HG02852 (cell line): ENCODE data around the gene BRCA1.
"Not testable (repeated sequence)": the region's sequence is repeated elsewhere in the genome, so short reads cannot be mapped to it uniquely, and the experiment has no call there.

Source experiments
- ATAC-seq: cut with Tn5 transposase; IDR thresholded peaks from one replicate; pipeline ENCODE4 v1.9.1; 2021; ENCODE audit warnings: mild to moderate bottlenecking, moderate library complexity; ENCODE audit not compliant: unreplicated experiment

The BRCA1 gene

DNA sequence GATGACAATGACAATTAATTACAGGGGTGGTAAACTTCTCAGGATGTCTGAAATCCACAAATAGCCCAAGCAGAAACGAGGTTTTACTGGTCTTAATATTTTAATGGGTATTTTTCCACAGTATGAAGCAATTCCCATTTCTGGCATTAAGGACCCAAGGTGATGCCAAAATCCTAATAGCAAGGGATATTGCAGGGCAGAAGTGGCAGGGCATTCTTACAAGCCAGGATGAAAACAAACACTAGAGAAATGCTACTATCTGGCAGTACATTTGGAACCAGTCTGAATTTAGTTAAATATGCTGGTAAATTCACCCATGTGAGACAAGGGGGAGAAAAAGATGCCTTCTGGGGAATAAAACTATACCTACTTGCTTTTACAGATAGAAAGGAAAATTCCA lies 54.9 kb downstream of the BRCA1 start:
- no peak for ATAC-seq

DNA sequence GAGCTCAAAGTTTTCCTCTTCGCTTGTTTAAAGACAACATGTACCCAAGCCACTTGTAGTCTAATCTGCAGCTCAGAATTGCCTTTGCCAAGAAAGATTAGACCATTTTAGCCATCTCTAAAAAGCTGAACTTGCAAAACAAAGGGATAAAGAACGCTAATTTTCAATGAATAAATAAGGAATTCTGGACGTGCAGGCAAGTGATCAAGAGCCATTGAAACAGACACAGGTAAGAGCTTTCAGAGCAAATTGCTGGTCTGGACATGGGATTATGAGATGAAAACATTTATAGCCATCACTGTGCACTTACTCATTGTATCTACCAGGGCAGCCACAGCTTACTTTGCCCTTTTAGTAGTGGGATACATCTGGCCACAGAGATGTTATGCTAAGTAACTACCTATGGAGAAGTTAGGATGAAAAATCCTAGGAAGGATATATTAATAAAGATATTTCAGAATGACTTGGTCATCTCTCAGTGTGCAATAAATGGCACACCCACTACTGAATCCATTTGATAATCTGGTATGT lies 55.7 kb downstream of the BRCA1 start:
- ATAC-seq, result no peak

DNA sequence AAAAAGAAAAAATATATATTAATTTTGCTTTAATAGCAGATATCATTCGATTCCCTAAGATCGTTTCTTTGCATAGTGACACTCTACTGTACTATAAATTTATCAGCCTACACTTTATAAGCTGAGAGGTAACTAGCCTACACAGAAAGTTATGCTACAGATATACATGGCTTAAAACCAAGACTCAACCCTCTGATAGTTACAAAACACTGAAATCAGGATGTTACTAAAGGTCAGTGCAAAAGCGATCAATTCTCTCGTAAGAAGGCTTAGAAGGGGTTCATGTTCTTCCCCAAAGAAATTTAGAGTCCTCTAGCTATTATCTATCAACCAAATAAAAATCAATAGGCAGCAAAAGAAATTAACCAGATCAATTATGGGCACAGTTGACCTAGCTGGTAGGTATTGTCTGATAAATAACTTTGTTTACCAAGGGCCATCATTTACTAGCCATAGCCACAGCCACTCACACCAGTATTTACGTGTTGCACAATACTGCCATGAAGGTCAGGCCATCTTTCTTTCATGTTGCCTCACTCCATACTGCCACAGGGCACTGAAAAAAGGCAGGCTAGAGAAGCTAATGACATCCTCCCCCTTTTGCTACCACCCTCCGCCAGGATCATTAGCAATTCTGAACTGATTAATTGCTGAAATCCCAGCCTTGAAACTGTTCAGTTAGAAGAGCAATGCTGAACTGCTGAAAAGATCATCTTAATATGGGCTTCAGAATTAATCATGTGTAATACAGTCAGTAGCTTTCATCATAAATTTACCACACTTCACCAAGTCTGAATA lies 56.4 kb downstream of the BRCA1 start:
- no peak for ATAC-seq

GRCh38 chr17:43062984-43063638 lies 62.1 kb downstream of the BRCA1 start:
- ATAC-seq, result no peak

DNA sequence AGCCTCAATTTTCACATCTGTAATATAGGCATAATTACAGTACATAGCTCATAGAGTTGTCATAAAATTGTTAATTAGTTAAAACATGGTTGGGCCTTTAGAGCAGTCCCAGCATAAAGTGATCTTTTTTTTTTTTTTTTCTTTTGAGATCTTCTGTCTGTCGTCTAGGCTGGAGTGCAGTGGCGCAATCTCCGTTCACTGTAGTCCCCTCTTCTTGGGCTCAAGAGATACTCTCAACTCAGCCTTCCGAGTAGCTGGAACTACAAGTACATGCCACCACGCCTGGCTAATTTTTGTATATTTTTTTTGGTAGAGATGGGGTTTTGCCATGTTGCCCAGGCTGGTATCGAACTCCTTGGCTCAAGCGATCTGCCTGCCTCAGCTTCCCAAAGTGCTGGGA lies 69.1 kb downstream of the BRCA1 start:
- no peak for ATAC-seq

GRCh38 chr17:43053008-43053407 lies 72.2 kb downstream of the BRCA1 start:
- not testable (repeated sequence) for ATAC-seq

GRCh38 chr17:43051969-43052368 lies 73.2 kb downstream of the BRCA1 start:
- ATAC-seq, result no peak

GRCh38 chr17:43044024-43044423 lies 81.1 kb downstream of the BRCA1 start:
- no peak for ATAC-seq

DNA sequence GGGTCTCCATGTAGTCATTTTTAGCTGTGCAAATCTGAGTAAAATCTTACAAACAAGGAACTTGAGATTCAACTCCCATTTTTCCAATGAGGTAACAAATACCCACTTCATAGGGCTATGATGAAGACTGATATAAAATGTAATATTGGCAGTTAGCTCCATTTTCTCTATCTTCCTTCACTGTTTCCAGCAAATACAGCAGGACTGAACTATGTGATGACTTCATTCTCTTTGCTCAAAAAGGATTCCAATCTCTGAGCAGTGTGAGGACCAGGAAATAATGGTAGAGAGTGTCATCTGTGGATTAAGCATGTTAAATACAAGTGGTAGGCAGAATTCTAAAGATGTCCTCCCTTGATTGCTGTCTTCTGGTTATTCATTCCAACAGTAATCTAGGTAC lies 81.9 kb downstream of the BRCA1 start:
- ATAC-seq, result no peak

- no peak for ATAC-seq
These were observed 83.0 kb downstream of the BRCA1 start for GRCh38 chr17:43042025-43042628.

DNA sequence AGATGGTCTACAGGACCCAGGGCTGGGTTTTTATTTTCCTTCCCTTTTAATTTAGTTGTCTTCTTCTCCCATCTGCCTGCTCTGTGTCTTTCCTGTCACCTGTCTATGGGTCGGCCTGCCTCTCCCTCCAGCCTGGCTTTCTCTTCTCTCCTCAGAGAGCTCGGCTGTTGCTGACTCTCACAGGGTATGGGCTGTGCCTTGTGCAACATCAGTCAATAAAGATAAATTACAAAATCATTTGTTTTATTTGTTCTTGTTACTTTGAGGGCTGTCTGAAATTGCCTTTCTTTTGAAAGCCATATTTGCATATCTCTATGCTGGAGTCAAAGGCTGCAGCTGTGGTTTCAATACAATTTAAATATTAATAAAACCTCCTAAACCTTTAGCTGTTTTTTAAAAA lies 84.5 kb downstream of the BRCA1 start:
- ATAC-seq, result no peak

- ATAC-seq, result no peak
These were observed 85.5 kb downstream of the BRCA1 start for GRCh38 chr17:43039646-43040045.

- no peak for ATAC-seq
These were observed 90.3 kb downstream of the BRCA1 start for GRCh38 chr17:43034894-43035293.

GRCh38 chr17:43033948-43034881 lies 90.9 kb downstream of the BRCA1 start:
- ATAC-seq, result no peak

GRCh38 chr17:43031666-43032065 lies 93.5 kb downstream of the BRCA1 start:
- ATAC-seq, result no peak

GRCh38 chr17:43030137-43030767 lies 94.9 kb downstream of the BRCA1 start:
- no peak for ATAC-seq

GRCh38 chr17:43028221-43028861 lies 96.8 kb downstream of the BRCA1 start:
- ATAC-seq, result no peak

- ATAC-seq, result no peak
These were observed 97.8 kb downstream of the BRCA1 start for GRCh38 chr17:43027091-43028032.

- ATAC-seq, result no peak
These were observed 98.6 kb downstream of the BRCA1 start for GRCh38 chr17:43026595-43026994.
